Colonic mucosa (tissue), 4 donors: ENCODE results near the gene ESPNL. TPM values are rescaled to one million over a fixed set of nuclear protein-coding genes. Genes with fewer than 3 reads are reported as not detected.

Source experiments
- DNase-seq: peaks from one replicate; pipeline ENCODE4 v3.0.0-alpha.2; 2020
- H3K27ac ChIP-seq: fragments of 200-600 bp; one replicate; pipeline ENCODE4 v1.8.0; 2021
- H3K27me3 ChIP-seq: fragments of 200-600 bp; one replicate; pipeline ENCODE4 v1.8.0; 2021
- H3K36me3 ChIP-seq: fragments of 200-600 bp; one replicate; pipeline ENCODE4 v1.8.0; 2021
- H3K4me1 ChIP-seq: fragments of 200-600 bp; one replicate; pipeline ENCODE4 v1.8.0; 2021; ENCODE audit warnings: mild to moderate bottlenecking
- H3K4me3 ChIP-seq: fragments of 200-600 bp; one replicate; pipeline ENCODE4 v1.8.0; 2021
- H3K9ac ChIP-seq, 2 donors: one replicate each; pipeline ENCODE4 v1.7.0; 2013; ENCODE audit warnings: control low read depth in 2 of 2, low read depth in 2 of 2, low read length in 2 of 2
- H3K9me3 ChIP-seq: fragments of 200-600 bp; one replicate; pipeline ENCODE4 v1.8.0; 2021
- intact Hi-C: fragments of 100-400 bp; cut with DNase I; formaldehyde crosslinking; loops from one replicate; pipeline ENCODE4 v1.14.1; 2022
- total RNA-seq, 2 donors: library from RNA; stranded (reverse); fragmentation: NEBNext Ultra II Directional in 1 of 2; extraction: Animal tissue kit (Norgen Biotek cat#: 25700) in 1 of 2; gene quantifications; one replicate each; pipeline ENCODE4 v1.2.1, GENCODE V29; 2021
- TF ChIP-seq, protein P1 (sequence below): fragments of 200-600 bp; IDR thresholded peaks from one replicate; pipeline ENCODE4 v1.8.0; 2022; ENCODE audit warnings: antibody characterized with exemption, mild to moderate bottlenecking
- donor health status: healthy.
- donor health status: DM: no; HTN: no; CAD: no.
- donor health status: DM: no; HTN: no; CAD: no.

Gene ESPNL
- total RNA-seq, 2 donors from 2014 or later: 0.08 to 0.12 TPM

DNA sequence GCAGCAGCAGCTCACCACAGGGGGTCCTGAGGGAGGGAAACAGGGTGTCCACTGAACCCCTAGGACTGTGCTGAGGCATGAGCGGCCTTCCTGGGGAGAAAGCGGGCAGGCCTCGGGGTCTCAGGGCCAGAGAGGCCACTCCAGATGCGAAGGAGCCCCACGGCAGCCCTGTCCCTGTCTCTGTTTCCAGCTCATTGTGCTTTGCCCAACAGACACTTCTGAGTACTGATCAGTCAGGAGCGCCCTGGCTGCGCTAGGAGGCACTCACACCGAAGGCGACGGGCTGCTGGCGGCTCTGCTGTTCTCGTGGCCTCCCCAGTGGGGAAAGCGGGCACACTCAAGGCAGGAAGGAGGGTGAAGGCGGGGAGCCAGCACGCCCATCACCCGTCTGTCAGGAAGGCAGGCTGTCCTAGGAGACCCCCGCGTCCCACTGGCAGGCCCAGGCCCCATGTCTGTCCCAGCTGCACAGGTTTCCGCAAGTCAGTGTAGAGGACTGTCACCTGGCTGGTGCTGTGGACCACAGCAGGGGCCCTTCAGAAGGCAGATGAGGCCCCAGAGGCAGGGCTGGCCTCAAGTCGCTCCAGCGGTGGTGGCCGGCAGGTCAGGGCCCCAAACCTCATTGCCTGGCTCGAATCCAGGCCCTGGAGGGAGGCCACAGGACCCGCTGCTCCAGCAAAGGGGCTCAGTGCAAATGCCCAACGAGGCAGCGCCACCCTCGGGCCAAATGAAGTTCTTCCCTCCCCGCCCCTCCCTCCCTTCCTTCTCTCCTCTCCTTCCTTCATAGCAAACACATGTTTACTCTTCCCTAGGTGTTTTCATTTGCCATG is 6.8 kb downstream of the ESPNL start:
- TF ChIP-seq, protein P1, sequence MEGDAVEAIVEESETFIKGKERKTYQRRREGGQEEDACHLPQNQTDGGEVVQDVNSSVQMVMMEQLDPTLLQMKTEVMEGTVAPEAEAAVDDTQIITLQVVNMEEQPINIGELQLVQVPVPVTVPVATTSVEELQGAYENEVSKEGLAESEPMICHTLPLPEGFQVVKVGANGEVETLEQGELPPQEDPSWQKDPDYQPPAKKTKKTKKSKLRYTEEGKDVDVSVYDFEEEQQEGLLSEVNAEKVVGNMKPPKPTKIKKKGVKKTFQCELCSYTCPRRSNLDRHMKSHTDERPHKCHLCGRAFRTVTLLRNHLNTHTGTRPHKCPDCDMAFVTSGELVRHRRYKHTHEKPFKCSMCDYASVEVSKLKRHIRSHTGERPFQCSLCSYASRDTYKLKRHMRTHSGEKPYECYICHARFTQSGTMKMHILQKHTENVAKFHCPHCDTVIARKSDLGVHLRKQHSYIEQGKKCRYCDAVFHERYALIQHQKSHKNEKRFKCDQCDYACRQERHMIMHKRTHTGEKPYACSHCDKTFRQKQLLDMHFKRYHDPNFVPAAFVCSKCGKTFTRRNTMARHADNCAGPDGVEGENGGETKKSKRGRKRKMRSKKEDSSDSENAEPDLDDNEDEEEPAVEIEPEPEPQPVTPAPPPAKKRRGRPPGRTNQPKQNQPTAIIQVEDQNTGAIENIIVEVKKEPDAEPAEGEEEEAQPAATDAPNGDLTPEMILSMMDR: peak; percentile 44
- no peaks in the 10 kb centered on the region for H3K9me3 ChIP-seq
- intact Hi-C loops: loop anchor here (5.0 kb wide), 1 partner anchor 250 kb away; the partner anchor contains the start of gene RAMP1
- peak overlapping the region; percentile 26 for H3K4me3 ChIP-seq
- peak overlapping the region in 1 of 2 donors; percentile 32 for H3K9ac ChIP-seq
- DNase-seq: no peak
- H3K27ac ChIP-seq: no peak overlapping the region
- peaks cover 7% of the 10 kb centered on the region for H3K4me1 ChIP-seq
- H3K36me3 ChIP-seq: no peaks in the 10 kb centered on the region
- H3K27me3 ChIP-seq: no peaks in the 10 kb centered on the region

DNA sequence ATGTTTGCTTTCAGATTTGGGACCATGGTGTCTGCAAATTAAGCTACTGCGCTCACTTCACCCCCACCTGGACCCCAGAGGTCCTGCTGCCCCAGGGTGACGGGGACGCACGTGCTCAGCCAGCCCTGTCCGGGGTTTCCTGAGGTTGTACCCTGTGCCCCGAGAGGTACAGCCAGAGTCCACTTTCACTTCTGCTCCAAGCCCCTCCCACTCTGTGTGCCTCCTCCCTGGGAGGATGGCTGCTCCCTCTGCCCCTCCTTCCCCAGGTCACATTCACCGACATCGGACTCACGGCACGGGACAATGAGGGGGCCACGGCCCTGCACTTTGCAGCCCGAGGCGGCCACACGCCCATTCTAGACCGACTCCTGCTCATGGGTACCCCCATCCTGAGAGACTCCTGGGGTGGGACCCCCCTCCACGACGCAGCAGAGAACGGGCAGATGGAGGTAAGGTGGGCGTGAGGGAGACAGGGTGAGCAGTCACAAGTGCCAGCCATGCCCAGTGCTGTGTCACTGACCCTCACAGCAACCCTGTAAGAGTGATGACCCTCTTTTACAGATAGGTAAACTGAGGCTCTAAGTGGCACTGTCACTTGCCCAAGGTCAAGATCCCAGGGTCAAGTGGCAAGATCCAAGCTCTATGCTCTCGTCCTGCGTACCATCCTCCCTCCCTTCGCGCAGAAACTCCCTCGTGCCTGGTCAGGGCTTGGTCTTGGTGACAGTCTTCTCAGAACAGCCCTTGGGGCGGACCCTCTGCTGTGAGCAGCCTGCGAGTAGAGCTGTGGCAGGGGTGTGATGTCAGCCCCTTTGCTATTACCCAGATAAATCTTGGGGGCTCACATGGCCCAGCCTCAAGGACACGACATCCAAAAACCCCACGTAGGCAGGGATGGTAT is 7.6 kb downstream of the ESPNL start:
- peak overlapping the region; percentile 26 for H3K4me3 ChIP-seq
- DNase-seq: peak; percentile 58
- intact Hi-C loops: loop anchor here (5.0 kb wide), 1 partner anchor 250 kb away; the partner anchor contains the start of gene RAMP1
- peaks cover 7% of the 10 kb centered on the region for H3K4me1 ChIP-seq
- no peaks in the 10 kb centered on the region for H3K36me3 ChIP-seq
- H3K9ac ChIP-seq: peak overlapping the region in 1 of 2 donors; percentile 32
- H3K9me3 ChIP-seq: no peaks in the 10 kb centered on the region
- TF ChIP-seq, protein P1: no peak
- H3K27ac ChIP-seq: no peak overlapping the region
- H3K27me3 ChIP-seq: no peaks in the 10 kb centered on the region

DNA sequence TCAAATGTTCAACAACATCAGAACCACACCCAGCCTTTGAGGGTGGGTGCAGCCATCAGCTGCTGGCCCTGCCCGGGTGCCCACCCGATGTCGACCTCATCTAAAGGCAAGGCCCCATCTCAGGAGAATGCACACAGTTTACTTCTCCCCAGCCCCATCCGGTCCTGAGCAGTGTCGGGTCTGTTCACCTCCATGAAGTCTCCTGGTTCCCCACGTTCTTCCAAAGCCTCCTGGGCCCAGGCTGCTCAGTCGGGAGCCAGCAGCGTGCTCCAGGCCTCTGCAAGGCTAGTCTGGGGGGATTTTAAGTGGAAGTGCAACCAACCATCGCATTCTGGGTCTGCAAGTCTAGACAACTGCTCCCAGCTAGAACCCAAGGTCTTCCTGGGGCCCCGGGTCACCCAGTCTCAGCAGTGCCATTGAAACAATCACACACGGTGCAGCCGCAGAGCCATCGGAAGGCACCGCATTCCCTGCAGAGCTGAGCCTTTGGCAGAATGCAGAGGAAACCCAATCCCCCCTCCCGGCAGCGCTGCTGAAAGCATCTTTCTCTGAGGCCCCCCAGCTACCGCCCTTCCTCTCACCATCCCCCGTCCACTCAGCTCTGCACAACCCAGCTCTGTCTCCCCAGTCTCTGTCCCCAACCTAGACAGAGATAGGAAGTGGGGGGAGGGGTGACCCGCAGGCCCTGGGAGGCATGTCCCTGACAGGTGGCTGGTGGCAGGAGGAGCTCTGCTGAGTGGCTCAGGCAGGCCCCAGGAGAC is 8.5 kb downstream of the ESPNL start:
- TF ChIP-seq, protein P1: no peak
- H3K9ac ChIP-seq: no peak overlapping the region
- no peaks in the 10 kb centered on the region for H3K36me3 ChIP-seq
- peaks cover 7% of the 10 kb centered on the region for H3K4me1 ChIP-seq
- H3K9me3 ChIP-seq: no peaks in the 10 kb centered on the region
- no peak overlapping the region for H3K27ac ChIP-seq
- no peaks in the 10 kb centered on the region for H3K27me3 ChIP-seq
- H3K4me3 ChIP-seq: no peak overlapping the region
- DNase-seq: no peak
- intact Hi-C loops: loop anchor here (5.0 kb wide), 1 partner anchor 251 kb away; the partner anchor contains the start of gene RAMP1

DNA sequence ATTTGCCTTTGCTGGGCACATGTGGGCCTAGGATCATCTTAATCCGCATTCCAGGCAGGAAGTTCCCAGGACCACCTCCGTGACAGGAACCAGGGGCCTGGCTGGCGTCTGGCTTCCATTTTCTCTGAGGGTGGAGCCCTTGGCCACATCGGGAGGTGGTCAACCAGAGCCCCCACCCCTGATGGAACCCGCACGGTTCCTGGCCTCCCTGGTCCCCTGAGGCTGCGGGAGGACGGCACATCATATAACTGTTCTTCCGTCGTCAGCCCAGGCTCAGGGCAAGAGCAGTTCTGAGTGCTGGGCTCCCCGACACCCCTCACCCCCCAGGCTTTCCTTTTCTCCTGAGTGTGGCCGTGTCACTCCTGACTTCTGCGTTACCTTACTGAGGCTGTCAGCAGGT is 13.5 kb downstream of the ESPNL start:
- Histone ChIP-seq H3K9me3 (no peaks in the 10 kb centered on the region), H3K4me3 (no peak overlapping the region), H3K9ac (no peak overlapping the region), H3K36me3 (no peaks in the 10 kb centered on the region), H3K4me1 (no peaks in the 10 kb centered on the region), H3K27me3 (no peaks in the 10 kb centered on the region), H3K27ac (no peak overlapping the region)
- TF ChIP-seq, protein P1: no peak
- DNase-seq: no peak
- intact Hi-C loops: no loop called here

DNA sequence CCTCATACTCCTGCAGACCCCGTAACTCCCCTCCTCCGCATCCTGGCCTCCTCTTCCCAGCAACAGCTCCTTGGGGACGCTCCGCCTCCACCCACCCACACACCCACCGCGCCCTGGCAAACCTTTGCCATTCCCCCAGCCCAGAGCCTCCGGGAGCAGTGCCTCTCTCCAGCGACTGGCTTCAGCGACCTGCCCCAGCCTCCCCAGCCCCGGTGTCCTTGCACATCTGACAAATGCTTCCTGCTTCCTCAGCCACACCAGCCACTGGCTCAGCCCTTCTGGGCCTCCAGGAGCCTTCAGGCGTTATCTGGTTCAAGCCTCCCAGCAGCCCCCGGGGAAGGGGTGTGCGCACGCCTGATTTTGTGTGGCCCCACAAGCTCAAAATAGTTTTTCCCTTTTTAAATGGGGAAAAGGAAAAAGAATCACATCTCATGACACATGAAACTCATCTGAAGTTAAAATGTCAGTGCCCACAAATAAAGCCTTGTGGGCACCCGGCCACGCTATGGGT is 14.2 kb downstream of the ESPNL start:
- Histone ChIP-seq H3K9me3 (no peaks in the 10 kb centered on the region), H3K36me3 (no peaks in the 10 kb centered on the region), H3K4me1 (no peaks in the 10 kb centered on the region), H3K4me3 (no peak overlapping the region), H3K27ac (no peak overlapping the region), H3K9ac (no peak overlapping the region), H3K27me3 (no peaks in the 10 kb centered on the region)
- TF ChIP-seq, protein P1: no peak
- no peak for DNase-seq
- intact Hi-C loops: no loop called here
